Measurements from ENCODE around the gene ERICH6. TPM values are rescaled to one million over a fixed set of nuclear protein-coding genes. Genes with fewer than 3 reads are reported as not detected.

The ERICH6 gene
- total and polyA plus RNA-seq, 10 of the 15 experiments (the other 5 are each of a cell fraction or from before 2014, with no cell fraction given) = 0.04 to 0.40 (median 0.22) TPM; not detected in 6

GRCh38 chr3:150680562-150680961, 23.2 kb downstream of the ERICH6 start (continued):
- no peak for TF ChIP-seq BCLAF1 (IDR thresholded peaks at IDR 0.05)
- TF ChIP-seq EZH2 (IDR thresholded peaks at IDR 0.05; ENCODE audit: borderline replicate concordance, control insufficient read depth, low read depth, low read length) = no peak

GRCh38 chr3:150675587-150675986, 28.1 kb downstream of the ERICH6 start:
- Histone ChIP-seq H2AFZ (ENCODE audit: control insufficient read depth, low read depth, low read length) (no peak overlapping the region), H3K4me3 (no peak overlapping the region), H3K9me3 (replicated peaks; ENCODE audit: control insufficient read depth, insufficient read depth, low read length) (peaks cover 15% of the 10 kb centered on the region), H3K4me2 (ENCODE audit: control insufficient read depth, insufficient read depth) (no peak overlapping the region), H4K20me1 (ENCODE audit: control insufficient read depth, insufficient read depth) (no peaks in the 10 kb centered on the region), H3K4me1 (ENCODE audit: control insufficient read depth, insufficient read depth, low read length) (peaks cover 4% of the 10 kb centered on the region; the same call in 1 of the 2 replicates), H3K36me3 (ENCODE audit: control insufficient read depth in 2 of 2, insufficient read depth in 2 of 2, low read length in 1 of 2) (no peaks in the 10 kb centered on the region), H3K27me3 (replicated peaks in 1 of 2; ENCODE audit: control insufficient read depth in 2 of 2, insufficient read depth in 2 of 2, low read length in 1 of 2) (no peaks in the 10 kb centered on the region), H3K79me2 (ENCODE audit: control insufficient read depth, insufficient read depth, low read length) (no peaks in the 10 kb centered on the region), H3K9ac (ENCODE audit: control insufficient read depth, insufficient read depth, low read length) (no peak overlapping the region), H3K27ac (ENCODE audit: control insufficient read depth, insufficient read depth) (no peak overlapping the region)
- DNase-seq (ENCODE audit: low read depth, low spot score) (no peak), ATAC-seq (no peak), FAIRE-seq (no peak)
- SMC1A ChIA-PET (ENCODE audit: uncharacterized antibody, unreplicated experiment) = interaction anchor here (0.7 kb wide), 1 partner anchor 495 kb away, joined by 3 read pairs; no protein-coding TSS in a partner anchor
- CTCF ChIA-PET = no interaction called here
- BruUV-seq (replicated peaks) = no TSS peak
- RAD21 ChIA-PET (ENCODE audit: unreplicated experiment) = no interaction called here
- POLR2A ChIA-PET = no interaction called here
- in situ Hi-C loops (cut with MboI) = no loop called here
- intact Hi-C loops (cut with micrococcal nuclease; ENCODE audit: unreplicated experiment) = no loop called here
- no peak for TF ChIP-seq DPF2 (IDR thresholded peaks at IDR 0.05)
- TF ChIP-seq HCFC1 (IDR thresholded peaks at IDR 0.05; ENCODE audit: low read length) = no peak
- TF ChIP-seq SMARCA5 (IDR thresholded peaks at IDR 0.05) = no peak
- no peak for TF ChIP-seq USF1 (IDR thresholded peaks at IDR 0.05; ENCODE audit: borderline replicate concordance, extremely low read length, insufficient read depth, low read depth, low read length)
- TF ChIP-seq MXI1 (IDR thresholded peaks at IDR 0.05; ENCODE audit: low read depth, low read length) = no peak
- TF ChIP-seq KLF5 (IDR thresholded peaks at IDR 0.05; ENCODE audit: partially characterized antibody) = no peak
- TF ChIP-seq CBFB (IDR thresholded peaks at IDR 0.05; ENCODE audit: low read depth) = no peak
- TF ChIP-seq SREBF1 (IDR thresholded peaks at IDR 0.05; ENCODE audit: low read length) = no peak
- TF ChIP-seq RUNX3 (IDR thresholded peaks at IDR 0.05; ENCODE audit: low read length) = peak; percentile 23; the same call in 1 of the 2 replicates
- no peak for TF ChIP-seq MEF2B (IDR thresholded peaks at IDR 0.05; ENCODE audit: partially characterized antibody, poor library complexity, severe bottlenecking)
- TF ChIP-seq ZNF687 (IDR thresholded peaks at IDR 0.05) = no peak
- TF ChIP-seq NFIC (IDR thresholded peaks at IDR 0.05; ENCODE audit: low read depth, low read length) = no peak
- TF ChIP-seq BACH1 (IDR thresholded peaks at IDR 0.05; ENCODE audit: borderline replicate concordance) = no peak
- TF ChIP-seq NBN (IDR thresholded peaks at IDR 0.05) = 0 out of 2 replicates have a peak, but pooled peaks have one; percentile 32
- no peak for TF ChIP-seq MYB (IDR thresholded peaks at IDR 0.05; ENCODE audit: borderline replicate concordance, low read depth, low read length)
- TF ChIP-seq CBX5 (IDR thresholded peaks at IDR 0.05; ENCODE audit: low read depth) = peak; percentile 100
